ENCODE measurements around the gene GRPEL1. TPM values are rescaled to one million over a fixed set of nuclear protein-coding genes. Genes with fewer than 3 reads are reported as not detected.

Gene GRPEL1
- total RNA-seq, 1 experiment from 2014 or later: 82.9 TPM

DNA sequence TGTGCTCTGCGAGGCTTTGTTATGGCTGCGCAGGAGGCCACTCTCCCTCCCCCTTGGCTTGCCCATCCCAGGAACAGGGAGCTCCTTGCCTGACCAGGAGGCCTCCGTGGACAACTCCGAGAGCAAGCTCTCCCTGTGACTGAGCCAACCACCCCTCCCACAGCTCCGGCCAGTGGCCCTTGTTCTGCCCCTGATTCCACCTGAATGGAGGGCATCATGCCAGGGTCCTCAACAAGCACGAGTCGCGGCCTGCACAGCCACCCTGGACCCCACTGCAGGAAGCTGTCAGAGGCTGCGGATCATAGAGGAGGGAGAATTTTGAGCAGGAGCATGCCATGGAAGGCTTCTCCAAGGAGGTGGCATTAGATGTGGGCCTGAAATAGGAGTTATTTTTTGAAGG, 44.8 kb upstream of the GRPEL1 start:
- intact Hi-C loops (cut with micrococcal nuclease): no loop called here
- TF ChIP-seq, protein P1, sequence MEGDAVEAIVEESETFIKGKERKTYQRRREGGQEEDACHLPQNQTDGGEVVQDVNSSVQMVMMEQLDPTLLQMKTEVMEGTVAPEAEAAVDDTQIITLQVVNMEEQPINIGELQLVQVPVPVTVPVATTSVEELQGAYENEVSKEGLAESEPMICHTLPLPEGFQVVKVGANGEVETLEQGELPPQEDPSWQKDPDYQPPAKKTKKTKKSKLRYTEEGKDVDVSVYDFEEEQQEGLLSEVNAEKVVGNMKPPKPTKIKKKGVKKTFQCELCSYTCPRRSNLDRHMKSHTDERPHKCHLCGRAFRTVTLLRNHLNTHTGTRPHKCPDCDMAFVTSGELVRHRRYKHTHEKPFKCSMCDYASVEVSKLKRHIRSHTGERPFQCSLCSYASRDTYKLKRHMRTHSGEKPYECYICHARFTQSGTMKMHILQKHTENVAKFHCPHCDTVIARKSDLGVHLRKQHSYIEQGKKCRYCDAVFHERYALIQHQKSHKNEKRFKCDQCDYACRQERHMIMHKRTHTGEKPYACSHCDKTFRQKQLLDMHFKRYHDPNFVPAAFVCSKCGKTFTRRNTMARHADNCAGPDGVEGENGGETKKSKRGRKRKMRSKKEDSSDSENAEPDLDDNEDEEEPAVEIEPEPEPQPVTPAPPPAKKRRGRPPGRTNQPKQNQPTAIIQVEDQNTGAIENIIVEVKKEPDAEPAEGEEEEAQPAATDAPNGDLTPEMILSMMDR (IDR thresholded peaks at IDR 0.05; ENCODE audit: unreplicated experiment): no peak
- Mint-ChIP-seq H3K4me1 (ENCODE audit: insufficient read depth, unreplicated experiment) (no peaks in the 10 kb centered on the region), H3K27ac (ENCODE audit: low read depth, unreplicated experiment) (no peak overlapping the region), H3K4me3 (ENCODE audit: unreplicated experiment) (no peak overlapping the region), H3K9me3 (ENCODE audit: unreplicated experiment) (peaks cover 3% of the 10 kb centered on the region), H3K36me3 (ENCODE audit: insufficient read depth, unreplicated experiment) (no peaks in the 10 kb centered on the region), H3K27me3 (ENCODE audit: insufficient read depth, unreplicated experiment) (peaks cover 19% of the 10 kb centered on the region)
- DNase-seq (ENCODE audit: unreplicated experiment): no peak
- POLR2A ChIA-PET: no interaction called here
- CTCF ChIA-PET: interaction anchor here (1.1 kb wide), 1 partner anchor 10 kb away, joined by 3 read pairs; no protein-coding TSS in a partner anchor
- BruUV-seq (replicated peaks): no TSS peak

- peaks cover 14% of the 10 kb centered on the region for H3K27me3 Mint-ChIP-seq (ENCODE audit: insufficient read depth, unreplicated experiment)
- no peaks in the 10 kb centered on the region for H3K36me3 Mint-ChIP-seq (ENCODE audit: insufficient read depth, unreplicated experiment)
- TF ChIP-seq, protein P1 (IDR thresholded peaks at IDR 0.05; ENCODE audit: unreplicated experiment): no peak
- CTCF ChIA-PET: interaction anchor here (0.6 kb wide), 1 partner anchor 32 kb away, joined by 3 read pairs; no protein-coding TSS in a partner anchor
- H3K27ac Mint-ChIP-seq (ENCODE audit: low read depth, unreplicated experiment): no peak overlapping the region
- BruUV-seq (replicated peaks): no TSS peak
- H3K9me3 Mint-ChIP-seq (ENCODE audit: unreplicated experiment): no peaks in the 10 kb centered on the region
- POLR2A ChIA-PET: no interaction called here
- no peak overlapping the region for H3K4me3 Mint-ChIP-seq (ENCODE audit: unreplicated experiment)
- intact Hi-C loops (cut with micrococcal nuclease): no loop called here
- DNase-seq (ENCODE audit: unreplicated experiment): no peak
- no peaks in the 10 kb centered on the region for H3K4me1 Mint-ChIP-seq (ENCODE audit: insufficient read depth, unreplicated experiment)
Observed at GRCh38 chr4:7111441-7111840, 43.6 kb upstream of the GRPEL1 start.

DNA sequence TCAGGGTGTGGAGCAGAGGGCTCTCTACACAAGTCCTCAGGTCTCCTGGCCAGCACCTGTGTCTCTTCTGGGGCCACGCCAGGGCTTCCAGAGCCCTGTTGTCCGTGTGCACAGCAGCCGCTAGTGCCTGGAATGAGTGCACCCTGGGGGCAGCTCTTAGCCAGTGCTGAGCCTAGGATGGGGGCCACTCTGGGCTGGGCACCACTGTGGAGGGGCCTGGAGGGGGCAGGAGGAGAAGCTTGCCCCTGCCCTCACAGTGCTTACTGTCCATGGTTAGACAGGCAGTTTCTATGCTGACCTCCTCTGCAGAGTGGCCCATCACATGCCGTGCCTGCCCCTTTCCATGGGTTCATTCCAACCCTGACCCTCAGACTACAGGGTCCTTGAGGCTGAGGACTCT, 42.7 kb upstream of the GRPEL1 start:
- DNase-seq (ENCODE audit: unreplicated experiment): no peak
- Mint-ChIP-seq H3K9me3 (ENCODE audit: unreplicated experiment) (no peaks in the 10 kb centered on the region), H3K27ac (ENCODE audit: low read depth, unreplicated experiment) (no peak overlapping the region), H3K4me1 (ENCODE audit: insufficient read depth, unreplicated experiment) (no peaks in the 10 kb centered on the region), H3K27me3 (ENCODE audit: insufficient read depth, unreplicated experiment) (peaks cover 8% of the 10 kb centered on the region), H3K4me3 (ENCODE audit: unreplicated experiment) (no peak overlapping the region), H3K36me3 (ENCODE audit: insufficient read depth, unreplicated experiment) (no peaks in the 10 kb centered on the region)
- intact Hi-C loops (cut with micrococcal nuclease): no loop called here
- POLR2A ChIA-PET: no interaction called here
- BruUV-seq (replicated peaks): no TSS peak
- TF ChIP-seq, protein P1 (IDR thresholded peaks at IDR 0.05; ENCODE audit: unreplicated experiment): no peak
- CTCF ChIA-PET: no interaction called here

GRCh38 chr4:7109169-7109568, 41.3 kb upstream of the GRPEL1 start:
- CTCF ChIA-PET: interaction anchor here (0.6 kb wide), 1 partner anchor 690 kb away, joined by 3 read pairs; no protein-coding TSS in a partner anchor
- Mint-ChIP-seq H3K27ac (ENCODE audit: low read depth, unreplicated experiment) (no peak overlapping the region), H3K4me3 (ENCODE audit: unreplicated experiment) (no peak overlapping the region), H3K36me3 (ENCODE audit: insufficient read depth, unreplicated experiment) (no peaks in the 10 kb centered on the region), H3K4me1 (ENCODE audit: insufficient read depth, unreplicated experiment) (no peaks in the 10 kb centered on the region), H3K27me3 (ENCODE audit: insufficient read depth, unreplicated experiment) (no peaks in the 10 kb centered on the region), H3K9me3 (ENCODE audit: unreplicated experiment) (no peaks in the 10 kb centered on the region)
- POLR2A ChIA-PET: no interaction called here
- DNase-seq (ENCODE audit: unreplicated experiment): no peak
- BruUV-seq (replicated peaks): no TSS peak
- intact Hi-C loops (cut with micrococcal nuclease): no loop called here
- TF ChIP-seq, protein P1 (IDR thresholded peaks at IDR 0.05; ENCODE audit: unreplicated experiment): no peak

Data from MCF 10A (cell line).